Thymus (tissue), 11 donors: ENCODE data around the gene MAEA. TPM values are rescaled to one million over a fixed set of nuclear protein-coding genes. Genes with fewer than 3 reads are reported as not detected.
"Not testable (repeated sequence)": the region's sequence is repeated elsewhere in the genome, so short reads cannot be mapped to it uniquely, and the experiment has no call there.

Experiments
- DNase-seq, 9 donors: peaks; one replicate each; pipeline ENCODE4 v3.0.0-alpha.2; 2013; ENCODE audit warnings: low spot score in 9 of 9, low read depth in 6 of 9, missing footprints in 1 of 9
- H3K27ac ChIP-seq, 2 donors: one replicate each; pipeline ENCODE4 v1.5.1; 2013; ENCODE audit warnings: control low read depth in 1 of 2, low read depth in 1 of 2, low read length in 1 of 2, mild to moderate bottlenecking in 1 of 2, moderate library complexity in 1 of 2
- H3K27me3 ChIP-seq, 2 donors: one replicate each; pipeline ENCODE4 v1.5.1; 2013; ENCODE audit warnings: low read length in 1 of 2; ENCODE audit not compliant: control insufficient read depth in 2 of 2, insufficient read depth in 1 of 2
- H3K36me3 ChIP-seq, 2 donors: one replicate each; pipeline ENCODE4 v1.5.1; 2013; ENCODE audit warnings: low read length in 1 of 2, mild to moderate bottlenecking in 1 of 2, moderate library complexity in 1 of 2; ENCODE audit not compliant: control insufficient read depth in 2 of 2, insufficient read depth in 2 of 2
- H3K4me1 ChIP-seq, 2 donors: one replicate each; pipeline ENCODE4 v1.5.1; 2013; ENCODE audit warnings: low read length in 2 of 2; ENCODE audit not compliant: control insufficient read depth in 2 of 2, insufficient read depth in 2 of 2
- H3K4me3 ChIP-seq, 2 donors: one replicate each; pipeline ENCODE4 v1.5.1; 2013; ENCODE audit warnings: low read length in 2 of 2, control low read depth in 1 of 2, mild to moderate bottlenecking in 1 of 2
- H3K9me3 ChIP-seq, 2 donors: one replicate each; pipeline ENCODE4 v1.5.1; 2013; ENCODE audit warnings: low read length in 1 of 2, mild to moderate bottlenecking in 1 of 2; ENCODE audit not compliant: control insufficient read depth in 2 of 2, insufficient read depth in 1 of 2
- WGBS: extraction: QIAGEN DNeasy Blood & Tissue Kit; methylation state at CpG from one replicate; pipeline ENCODE4 v1.1.7; 2013; 5-methylcytosine and 5-hydroxymethylcytosine counted together
- polyA plus RNA-seq: library from polyadenylated mRNA; stranded (reverse); fragments of 200-250 nt; gene quantifications from one replicate; pipeline ENCODE4 v1.2.3, GENCODE V29; 2013
- total RNA-seq: library from RNA; stranded (reverse); fragments of 120-200 nt; gene quantifications from one replicate; pipeline ENCODE4 v1.2.4, GENCODE V29; 2013
- donor health status: healthy.

MAEA gene
- total and polyA plus RNA-seq, 2 donors, result 45.4 to 113 TPM

DNA sequence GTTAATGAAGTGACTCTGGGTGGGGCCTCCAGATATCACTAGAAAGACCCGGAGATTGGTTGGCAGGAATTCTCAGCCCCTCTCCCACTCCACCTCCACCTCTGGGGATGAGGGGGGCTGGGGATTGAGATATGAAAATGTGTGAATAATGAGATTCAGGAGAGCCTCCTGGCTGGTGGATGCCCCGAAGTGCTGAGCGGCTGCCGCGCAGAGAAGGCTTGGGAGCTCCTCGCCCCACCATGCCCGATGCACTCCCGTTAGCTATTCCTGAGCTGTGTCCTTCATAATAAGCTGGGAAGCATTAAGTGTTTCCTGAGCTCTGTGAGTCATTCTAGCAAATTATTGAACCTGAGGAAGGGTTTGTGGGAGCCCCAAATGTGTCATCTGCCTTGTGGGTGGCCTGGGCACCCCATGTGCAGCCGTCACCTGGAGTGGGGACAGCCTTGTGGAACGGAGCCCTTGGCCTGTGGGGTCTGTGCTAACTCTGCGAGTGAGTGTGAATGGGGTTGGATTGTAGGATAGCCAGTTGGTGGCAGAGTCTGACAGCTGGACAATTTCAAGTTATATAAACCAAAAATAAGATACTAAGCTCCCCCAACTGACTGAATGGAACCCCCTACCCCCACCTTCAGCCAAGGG lies 4.4 kb upstream of the MAEA start:
- peaks cover 4 to 16% of the 10 kb centered on the region in 2 donors for H3K9me3 ChIP-seq
- no peak for DNase-seq
- 79% methylated on average over 11 of the region's 11 CpGs for WGBS
- H3K4me1 ChIP-seq, result peaks cover 6 to 7% of the 10 kb centered on the region in 2 donors
- no peak overlapping the region for H3K4me3 ChIP-seq
- H3K27me3 ChIP-seq, result no peaks in the 10 kb centered on the region
- H3K36me3 ChIP-seq, result no peaks in the 10 kb centered on the region
- H3K27ac ChIP-seq, result no peak overlapping the region

GRCh38 chr4:1285790-1286553 lies 3.7 kb upstream of the MAEA start:
- Histone ChIP-seq H3K36me3 (no peaks in the 10 kb centered on the region), H3K9me3 (peaks cover 4 to 16% of the 10 kb centered on the region in 2 donors), H3K27me3 (no peaks in the 10 kb centered on the region), H3K27ac (no peak overlapping the region), H3K4me3 (no peak overlapping the region), H3K4me1 (peaks cover 9 to 13% of the 10 kb centered on the region in 2 donors)
- WGBS, result 83% methylated on average over 21 of the region's 21 CpGs
- DNase-seq, result no peak

DNA sequence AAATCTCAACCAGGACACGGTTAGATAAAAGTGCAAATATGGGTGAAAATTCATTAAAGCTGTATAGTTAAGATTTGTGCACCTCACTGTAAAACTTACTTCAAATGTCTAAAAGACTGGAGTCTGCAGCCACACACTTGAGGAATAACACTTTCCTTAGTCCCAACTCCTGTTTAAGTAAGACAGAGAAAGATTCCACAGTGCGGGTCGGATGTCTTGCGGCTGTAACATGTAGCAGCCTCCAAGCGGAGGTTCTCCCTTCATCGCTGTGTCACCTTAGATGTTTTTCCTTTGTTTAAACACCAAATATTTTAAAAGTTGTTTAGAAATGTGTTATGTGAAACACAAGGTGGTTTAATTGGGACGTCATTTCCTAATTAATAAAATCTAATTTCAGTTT lies 905 bp upstream of the MAEA start:
- Histone ChIP-seq H3K9me3 (peaks cover 4 to 16% of the 10 kb centered on the region in 2 donors), H3K27ac (no peak overlapping the region), H3K36me3 (peaks cover 0 to 8% of the 10 kb centered on the region in 2 donors), H3K4me3 (peak overlapping the region; percentile 71 to 99), H3K27me3 (no peaks in the 10 kb centered on the region), H3K4me1 (peaks cover 16 to 29% of the 10 kb centered on the region in 2 donors)
- no peak for DNase-seq
- WGBS, result 72% methylated on average over 7 of the region's 7 CpGs

GRCh38 chr4:1290165-1290977 lies 680 bp downstream of the MAEA start:
- Histone ChIP-seq H3K4me3 (peak overlapping the region; percentile 71 to 99), H3K36me3 (peaks cover 3 to 8% of the 10 kb centered on the region in 2 donors), H3K4me1 (peaks cover 16 to 30% of the 10 kb centered on the region in 2 donors), H3K27me3 (no peaks in the 10 kb centered on the region), H3K27ac (peak overlapping the region; percentile 26 to 92), H3K9me3 (peaks cover 4 to 12% of the 10 kb centered on the region in 2 donors)
- peak in 1 of 9 donors; percentile 24 for DNase-seq
- 2% methylated on average over 47 of the region's 47 CpGs for WGBS

- peaks cover 16 to 30% of the 10 kb centered on the region in 2 donors for H3K4me1 ChIP-seq
- 86% methylated on average over 9 of the region's 9 CpGs for WGBS
- H3K27me3 ChIP-seq, result no peaks in the 10 kb centered on the region
- DNase-seq, result no peak
- H3K9me3 ChIP-seq, result peaks cover 2 to 5% of the 10 kb centered on the region in 2 donors
- peak overlapping the region; percentile 71 to 99 for H3K4me3 ChIP-seq
- no peak overlapping the region for H3K27ac ChIP-seq
- H3K36me3 ChIP-seq, result peaks cover 3 to 8% of the 10 kb centered on the region in 2 donors
These were observed 1.4 kb downstream of the MAEA start for GRCh38 chr4:1291091-1291490.

DNA sequence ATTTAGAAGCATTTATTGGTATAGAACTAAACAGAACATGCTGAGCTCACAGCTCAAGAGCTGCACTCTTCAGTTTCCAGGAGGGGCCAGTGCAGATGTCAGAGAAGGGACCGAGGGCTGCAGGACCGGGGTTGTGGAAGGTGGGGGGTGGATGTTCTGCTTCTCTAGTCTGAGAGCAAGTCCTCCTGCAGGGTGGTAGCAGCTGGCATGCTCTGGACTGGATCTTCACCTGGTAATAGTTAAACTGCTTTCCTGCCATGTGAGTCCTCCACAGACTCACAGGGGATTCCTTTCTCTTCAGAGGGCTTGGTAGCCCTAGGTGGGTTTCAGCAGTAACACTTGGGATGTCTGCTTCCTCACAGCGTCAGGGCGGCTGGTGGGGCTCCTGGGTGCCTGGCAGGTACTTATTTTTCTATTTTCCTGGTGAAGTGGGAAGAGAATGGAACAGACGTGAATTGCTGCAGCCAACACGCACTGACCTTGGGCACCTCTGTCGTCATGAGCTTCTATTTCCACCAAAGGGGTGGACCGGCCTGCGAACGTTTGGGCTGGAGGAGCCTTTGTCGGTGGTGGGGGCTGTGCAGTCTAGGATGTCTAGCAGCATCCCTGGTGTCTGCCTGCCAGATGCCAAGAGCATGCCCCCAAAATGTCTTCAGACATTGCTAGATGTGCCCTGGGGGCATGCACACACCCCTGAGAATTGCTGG lies 2.5 kb downstream of the MAEA start:
- H3K4me1 ChIP-seq, result peaks cover 16 to 30% of the 10 kb centered on the region in 2 donors
- H3K36me3 ChIP-seq, result peaks cover 10 to 18% of the 10 kb centered on the region in 2 donors
- no peak for DNase-seq
- no peaks in the 10 kb centered on the region for H3K27me3 ChIP-seq
- no peaks in the 10 kb centered on the region for H3K9me3 ChIP-seq
- H3K4me3 ChIP-seq, result no peak overlapping the region
- H3K27ac ChIP-seq, result no peak overlapping the region
- 96% methylated on average over 11 of the region's 11 CpGs for WGBS

DNA sequence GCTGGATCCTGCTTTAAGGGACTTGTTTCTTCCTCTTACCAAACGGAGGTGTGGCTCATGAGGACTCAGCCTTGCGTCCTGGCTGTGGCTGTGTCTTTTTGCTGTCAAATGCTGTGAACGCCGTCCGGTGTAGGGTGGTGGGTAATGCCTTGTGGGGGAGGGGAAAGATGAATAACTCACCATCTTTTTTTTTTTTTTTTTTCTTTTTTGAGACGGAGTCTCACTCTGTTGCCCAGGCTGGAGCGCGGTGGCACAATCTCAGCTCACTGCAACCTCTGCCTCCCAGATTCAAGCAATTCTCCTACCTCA lies 3.0 kb downstream of the MAEA start:
- not testable (repeated sequence) for H3K4me3 ChIP-seq, H3K27me3 ChIP-seq, DNase-seq, H3K9me3 ChIP-seq, H3K27ac ChIP-seq
- H3K4me1 ChIP-seq, result peaks cover 16 to 30% of the 10 kb centered on the region in 2 donors
- 95% methylated on average over 8 of the region's 8 CpGs for WGBS
- H3K36me3 ChIP-seq, result peaks cover 14 to 21% of the 10 kb centered on the region in 2 donors

DNA sequence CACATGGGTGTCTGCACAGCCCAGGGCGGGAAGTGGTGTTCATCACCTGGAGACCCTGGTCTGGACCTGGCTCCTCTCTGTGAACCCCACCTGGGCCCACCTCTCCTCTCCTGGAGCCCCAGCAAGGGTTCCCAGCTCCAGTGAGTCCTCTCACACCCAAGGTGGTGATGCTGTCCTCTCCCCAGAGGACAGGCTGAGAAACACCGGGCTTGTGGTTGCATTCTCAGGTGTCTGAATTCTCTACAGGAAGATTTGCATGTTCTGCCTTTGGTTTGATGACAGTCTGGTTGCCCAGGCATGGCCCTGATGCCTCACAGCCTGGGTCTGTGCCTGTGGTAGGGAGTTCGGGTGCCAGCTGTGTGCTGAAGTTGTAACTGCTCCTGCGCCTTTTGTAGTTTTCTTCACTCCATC lies 3.8 kb downstream of the MAEA start:
- H3K27ac ChIP-seq, result no peak overlapping the region
- no peak overlapping the region for H3K4me3 ChIP-seq
- H3K27me3 ChIP-seq, result no peaks in the 10 kb centered on the region
- H3K36me3 ChIP-seq, result peaks cover 23 to 28% of the 10 kb centered on the region in 2 donors
- WGBS, result 97% methylated on average over 4 of the region's 4 CpGs
- DNase-seq, result no peak
- H3K4me1 ChIP-seq, result peaks cover 15 to 30% of the 10 kb centered on the region in 2 donors
- H3K9me3 ChIP-seq, result no peaks in the 10 kb centered on the region
